Stimulated activated CD8-positive, alpha-beta memory T cell treated with anti-CD3 and anti-CD28 coated beads, Interleukin-12 subunit alpha, Interleukin-12 subunit beta, amount 100 ng/mL, for 1 hour (primary cell): ENCODE results near the gene FGB.
"Not testable (repeated sequence)": the region's sequence is repeated elsewhere in the genome, so short reads cannot be mapped to it uniquely, and the experiment has no call there.

Experiments used
- DNase-seq: peaks from one replicate; pipeline ENCODE4 v3.0.0-alpha.2; 2020; ENCODE audit warnings: low read depth

Gene FGB

GRCh38 chr4:154566639-154567204, 3.9 kb downstream of the FGB start:
- no peak for DNase-seq

- no peak for DNase-seq
Observed at GRCh38 chr4:154569028-154569427, 6.2 kb downstream of the FGB start.

- DNase-seq = no peak
Observed at GRCh38 chr4:154569584-154569983, 6.8 kb downstream of the FGB start.

- no peak for DNase-seq
Observed at GRCh38 chr4:154573190-154573870, 10.5 kb downstream of the FGB start.

GRCh38 chr4:154574311-154574710, 11.5 kb downstream of the FGB start:
- no peak for DNase-seq

GRCh38 chr4:154577324-154577723, 14.5 kb downstream of the FGB start:
- DNase-seq = no peak

- no peak for DNase-seq
Observed at GRCh38 chr4:154578919-154579318, 16.1 kb downstream of the FGB start.

- no peak for DNase-seq
Observed at GRCh38 chr4:154579927-154580326, 17.1 kb downstream of the FGB start.

GRCh38 chr4:154582723-154583122, 19.9 kb downstream of the FGB start:
- no peak for DNase-seq

- DNase-seq = no peak
Observed at GRCh38 chr4:154583230-154583629, 20.4 kb downstream of the FGB start.

GRCh38 chr4:154583677-154584076, 20.9 kb downstream of the FGB start:
- no peak for DNase-seq

- no peak for DNase-seq
Observed at GRCh38 chr4:154584259-154584658, 21.4 kb downstream of the FGB start.

- no peak for DNase-seq
Observed at GRCh38 chr4:154585369-154586018, 22.7 kb downstream of the FGB start.

- no peak for DNase-seq
Observed at GRCh38 chr4:154586296-154587033, 23.7 kb downstream of the FGB start.

GRCh38 chr4:154588198-154588597, 25.4 kb downstream of the FGB start:
- no peak for DNase-seq

GRCh38 chr4:154589296-154590197, 26.7 kb downstream of the FGB start:
- no peak for DNase-seq

GRCh38 chr4:154590329-154591006, 27.7 kb downstream of the FGB start, which contains the start of gene FGA:
TSS of gene FGA (minus strand) at chr4:154590742. CDS start at chr4:154590687, 55 bp downstream.
- DNase-seq = no peak

GRCh38 chr4:154591890-154592289, 29.1 kb downstream of the FGB start:
- DNase-seq = no peak

GRCh38 chr4:154593868-154594267, 31.1 kb downstream of the FGB start:
- DNase-seq = no peak

- DNase-seq = not testable (repeated sequence)
Observed at GRCh38 chr4:154594343-154594742, 31.5 kb downstream of the FGB start.

GRCh38 chr4:154595807-154596206, 33.0 kb downstream of the FGB start:
- no peak for DNase-seq
